ENCODE results near the gene IMPA2. TPM values are rescaled to one million over a fixed set of nuclear protein-coding genes. Genes with fewer than 3 reads are reported as not detected.

The IMPA2 gene
- total and polyA plus RNA-seq, 10 of the 15 experiments (the other 5 are each of a cell fraction or from before 2014, with no cell fraction given), result 0.24 to 21.0 (median 11.4) TPM

DNA sequence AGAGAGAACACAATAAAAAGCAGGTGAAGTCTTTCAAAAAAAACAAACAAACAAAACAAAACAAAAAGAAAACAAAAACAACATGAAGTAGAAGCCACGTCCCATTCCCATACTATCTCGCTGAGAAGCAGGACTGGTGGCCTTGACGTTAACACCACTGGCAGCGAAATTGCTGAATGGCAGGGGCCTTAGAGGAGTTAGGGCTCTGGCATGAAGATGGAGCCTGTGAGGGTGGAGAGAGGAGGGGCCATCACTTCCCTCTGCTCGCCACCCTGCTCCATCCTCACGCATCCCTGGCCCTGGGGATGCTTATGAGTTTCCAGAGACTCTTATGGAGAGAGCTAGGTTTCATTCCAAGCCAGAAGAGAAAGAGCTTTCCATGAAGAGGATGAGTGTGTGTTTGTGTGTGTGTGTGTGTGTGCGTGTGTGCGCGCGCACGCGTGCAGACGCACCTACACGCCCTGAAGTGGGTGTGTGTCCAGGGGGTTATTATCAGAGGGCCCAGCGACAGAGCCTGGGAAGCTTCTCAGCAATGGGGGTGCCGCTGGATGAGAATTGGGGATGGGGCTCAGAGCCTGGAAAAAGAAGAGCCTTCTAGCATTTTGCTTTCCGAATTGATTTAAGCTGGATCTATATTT is 20.4 kb upstream of the IMPA2 start:
- Histone ChIP-seq H3K9ac (ENCODE audit: control insufficient read depth, insufficient read depth, low read length) (no peak overlapping the region), H3K36me3 (ENCODE audit: control insufficient read depth in 2 of 2, insufficient read depth in 2 of 2, low read length in 1 of 2) (no peaks in the 10 kb centered on the region), H3K27me3 (replicated peaks in 1 of 2; ENCODE audit: control insufficient read depth in 2 of 2, insufficient read depth in 2 of 2, low read length in 1 of 2) (no peaks in the 10 kb centered on the region), H3K4me3 (no peak overlapping the region), H3K27ac (ENCODE audit: control insufficient read depth, insufficient read depth) (no peak overlapping the region), H3K79me2 (ENCODE audit: control insufficient read depth, insufficient read depth, low read length) (no peaks in the 10 kb centered on the region), H3K4me1 (ENCODE audit: control insufficient read depth, insufficient read depth, low read length) (no peaks in the 10 kb centered on the region), H2AFZ (ENCODE audit: control insufficient read depth, low read depth, low read length) (no peak overlapping the region), H4K20me1 (ENCODE audit: control insufficient read depth, insufficient read depth) (no peaks in the 10 kb centered on the region), H3K9me3 (replicated peaks; ENCODE audit: control insufficient read depth, insufficient read depth, low read length) (peaks cover 3% of the 10 kb centered on the region; the same call in 2 of the 3 replicates), H3K4me2 (ENCODE audit: control insufficient read depth, insufficient read depth) (no peak overlapping the region)
- intact Hi-C loops (cut with micrococcal nuclease; ENCODE audit: unreplicated experiment) (no loop called here), in situ Hi-C loops (cut with MboI) (no loop called here)
- SMC1A ChIA-PET (ENCODE audit: uncharacterized antibody, unreplicated experiment), result no interaction called here
- BruUV-seq (replicated peaks), result no TSS peak
- CTCF ChIA-PET, result interaction anchor here (1.4 kb wide), 1 partner anchor 23 kb away, joined by 7 read pairs; no protein-coding TSS in a partner anchor
- WGBS (ENCODE audit: insufficient coverage, insufficient replicate concordance, low lambda C conversion rate, missing lambda C conversion rate), result 83% methylated on average over 17 of the region's 17 CpGs
- RAD21 ChIA-PET (ENCODE audit: unreplicated experiment), result no interaction called here
- POLR2A ChIA-PET, result no interaction called here
- ATAC-seq (no peak), FAIRE-seq (no peak), DNase-seq (ENCODE audit: low read depth, low spot score) (no peak)
- TF ChIP-seq JUND (IDR thresholded peaks at IDR 0.05; ENCODE audit: low read depth, low read length), result no peak
- TF ChIP-seq SIX5 (IDR thresholded peaks at IDR 0.05; ENCODE audit: low read depth, low read length, severe bottlenecking), result no peak
- TF ChIP-seq, protein P1, sequence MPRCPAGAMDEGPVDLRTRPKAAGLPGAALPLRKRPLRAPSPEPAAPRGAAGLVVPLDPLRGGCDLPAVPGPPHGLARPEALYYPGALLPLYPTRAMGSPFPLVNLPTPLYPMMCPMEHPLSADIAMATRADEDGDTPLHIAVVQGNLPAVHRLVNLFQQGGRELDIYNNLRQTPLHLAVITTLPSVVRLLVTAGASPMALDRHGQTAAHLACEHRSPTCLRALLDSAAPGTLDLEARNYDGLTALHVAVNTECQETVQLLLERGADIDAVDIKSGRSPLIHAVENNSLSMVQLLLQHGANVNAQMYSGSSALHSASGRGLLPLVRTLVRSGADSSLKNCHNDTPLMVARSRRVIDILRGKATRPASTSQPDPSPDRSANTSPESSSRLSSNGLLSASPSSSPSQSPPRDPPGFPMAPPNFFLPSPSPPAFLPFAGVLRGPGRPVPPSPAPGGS (IDR thresholded peaks at IDR 0.05; ENCODE audit: borderline replicate concordance, insufficient read depth, low read depth, low read length, poor library complexity, severe bottlenecking), result no peak
- TF ChIP-seq, protein P2, sequence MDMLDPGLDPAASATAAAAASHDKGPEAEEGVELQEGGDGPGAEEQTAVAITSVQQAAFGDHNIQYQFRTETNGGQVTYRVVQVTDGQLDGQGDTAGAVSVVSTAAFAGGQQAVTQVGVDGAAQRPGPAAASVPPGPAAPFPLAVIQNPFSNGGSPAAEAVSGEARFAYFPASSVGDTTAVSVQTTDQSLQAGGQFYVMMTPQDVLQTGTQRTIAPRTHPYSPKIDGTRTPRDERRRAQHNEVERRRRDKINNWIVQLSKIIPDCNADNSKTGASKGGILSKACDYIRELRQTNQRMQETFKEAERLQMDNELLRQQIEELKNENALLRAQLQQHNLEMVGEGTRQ (IDR thresholded peaks at IDR 0.05; ENCODE audit: borderline replicate concordance, low read depth, low read length), result no peak
- TF ChIP-seq, protein P3, sequence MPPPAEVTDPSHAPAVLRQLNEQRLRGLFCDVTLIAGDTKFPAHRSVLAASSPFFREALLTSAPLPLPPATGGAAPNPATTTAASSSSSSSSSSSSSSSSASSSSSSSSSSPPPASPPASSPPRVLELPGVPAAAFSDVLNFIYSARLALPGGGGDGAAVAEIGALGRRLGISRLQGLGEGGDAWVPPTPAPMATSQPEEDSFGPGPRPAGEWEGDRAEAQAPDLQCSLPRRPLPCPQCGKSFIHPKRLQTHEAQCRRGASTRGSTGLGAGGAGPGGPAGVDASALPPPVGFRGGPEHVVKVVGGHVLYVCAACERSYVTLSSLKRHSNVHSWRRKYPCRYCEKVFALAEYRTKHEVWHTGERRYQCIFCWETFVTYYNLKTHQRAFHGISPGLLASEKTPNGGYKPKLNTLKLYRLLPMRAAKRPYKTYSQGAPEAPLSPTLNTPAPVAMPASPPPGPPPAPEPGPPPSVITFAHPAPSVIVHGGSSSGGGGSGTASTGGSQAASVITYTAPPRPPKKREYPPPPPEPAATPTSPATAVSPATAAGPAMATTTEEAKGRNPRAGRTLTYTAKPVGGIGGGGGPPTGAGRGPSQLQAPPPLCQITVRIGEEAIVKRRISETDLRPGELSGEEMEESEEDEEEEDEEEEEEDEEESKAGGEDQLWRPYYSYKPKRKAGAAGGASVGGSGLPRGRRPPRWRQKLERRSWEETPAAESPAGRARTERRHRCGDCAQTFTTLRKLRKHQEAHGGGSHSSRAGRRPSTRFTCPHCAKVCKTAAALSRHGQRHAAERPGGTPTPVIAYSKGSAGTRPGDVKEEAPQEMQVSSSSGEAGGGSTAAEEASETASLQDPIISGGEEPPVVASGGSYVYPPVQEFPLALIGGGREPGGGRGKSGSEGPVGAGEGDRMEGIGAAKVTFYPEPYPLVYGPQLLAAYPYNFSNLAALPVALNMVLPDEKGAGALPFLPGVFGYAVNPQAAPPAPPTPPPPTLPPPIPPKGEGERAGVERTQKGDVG (CRISPR knock-in tag; IDR thresholded peaks at IDR 0.05), result no peak
- TF ChIP-seq MEF2B (IDR thresholded peaks at IDR 0.05; ENCODE audit: partially characterized antibody, poor library complexity, severe bottlenecking), result no peak
- TF ChIP-seq ZNF24 (IDR thresholded peaks at IDR 0.05), result no peak
- no peak for TF ChIP-seq FOS (IDR thresholded peaks at IDR 0.05; ENCODE audit: borderline replicate concordance, extremely low read depth, insufficient read length)
- no peak for TF ChIP-seq SREBF1 (IDR thresholded peaks at IDR 0.05; ENCODE audit: low read length)
- TF ChIP-seq LARP7 (IDR thresholded peaks at IDR 0.05), result no peak
- TF ChIP-seq IKZF2 (IDR thresholded peaks at IDR 0.05), result no peak
- TF ChIP-seq KDM1A (IDR thresholded peaks at IDR 0.05; ENCODE audit: borderline replicate concordance), result no peak
- TF ChIP-seq, protein P4, sequence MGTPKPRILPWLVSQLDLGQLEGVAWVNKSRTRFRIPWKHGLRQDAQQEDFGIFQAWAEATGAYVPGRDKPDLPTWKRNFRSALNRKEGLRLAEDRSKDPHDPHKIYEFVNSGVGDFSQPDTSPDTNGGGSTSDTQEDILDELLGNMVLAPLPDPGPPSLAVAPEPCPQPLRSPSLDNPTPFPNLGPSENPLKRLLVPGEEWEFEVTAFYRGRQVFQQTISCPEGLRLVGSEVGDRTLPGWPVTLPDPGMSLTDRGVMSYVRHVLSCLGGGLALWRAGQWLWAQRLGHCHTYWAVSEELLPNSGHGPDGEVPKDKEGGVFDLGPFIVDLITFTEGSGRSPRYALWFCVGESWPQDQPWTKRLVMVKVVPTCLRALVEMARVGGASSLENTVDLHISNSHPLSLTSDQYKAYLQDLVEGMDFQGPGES (IDR thresholded peaks at IDR 0.05), result no peak

Measured in GM12878 (cell line).